Activated CD4-positive, alpha-beta T cell treated with anti-CD3 and anti-CD28 coated beads, Interleukin-2, amount 50 U/mL, for 24 hours (primary cell): ENCODE data around the gene PLXDC2.

Experiments
- DNase-seq, 2 donors: peaks; one replicate each; pipeline ENCODE4 v3.0.0-alpha.2; 2020; ENCODE audit warnings: low read depth in 1 of 2, low spot score in 1 of 2

Gene PLXDC2

GRCh38 chr10:20105236-20105635, 289.0 kb downstream of the PLXDC2 start:
- no peak for DNase-seq

GRCh38 chr10:20105931-20106330, 289.7 kb downstream of the PLXDC2 start:
- DNase-seq = no peak

DNA sequence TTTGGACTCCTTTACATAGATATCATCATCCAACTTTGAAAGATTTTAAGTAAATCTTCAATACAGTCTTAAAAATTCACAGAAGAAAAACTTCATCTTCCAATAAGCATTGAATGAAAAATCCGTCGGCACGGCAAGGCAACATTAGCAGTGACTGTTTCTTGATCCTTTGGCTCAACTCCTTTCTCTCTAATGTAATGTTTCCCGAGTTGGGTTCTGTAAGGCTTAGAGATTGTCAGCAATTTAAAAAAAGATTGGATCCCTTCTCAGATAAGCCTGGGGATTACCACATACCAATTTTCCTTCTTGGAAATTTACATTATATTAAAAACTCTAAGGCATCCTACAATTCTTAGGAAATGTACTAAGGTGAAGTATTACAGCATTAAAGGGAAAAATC, 291.8 kb downstream of the PLXDC2 start:
- no peak for DNase-seq

GRCh38 chr10:20109613-20110012, 293.4 kb downstream of the PLXDC2 start:
- DNase-seq = no peak

- DNase-seq = no peak
Observed at GRCh38 chr10:20110125-20111100, 294.2 kb downstream of the PLXDC2 start.

DNA sequence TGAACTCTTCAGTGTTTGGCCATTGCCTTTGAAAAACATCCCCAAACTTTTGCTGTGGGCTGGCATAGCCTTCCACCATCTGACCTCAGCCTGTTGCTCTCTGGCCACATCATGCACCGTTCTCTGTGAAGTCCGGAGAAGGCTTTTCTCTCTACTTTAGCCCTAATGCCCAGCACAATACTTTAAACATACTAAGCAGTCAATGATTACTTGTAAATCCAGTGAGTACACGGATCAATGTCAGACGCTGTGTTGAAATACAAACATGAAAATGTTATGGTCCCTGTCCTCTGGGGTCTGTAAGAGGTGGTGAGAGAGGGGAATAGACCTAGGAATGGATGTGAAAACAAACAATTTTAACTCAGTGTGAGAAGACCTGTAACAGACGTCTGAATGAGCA, 297.9 kb downstream of the PLXDC2 start:
- no peak for DNase-seq

- no peak for DNase-seq
Observed at GRCh38 chr10:20115894-20116293, 299.7 kb downstream of the PLXDC2 start.

DNA sequence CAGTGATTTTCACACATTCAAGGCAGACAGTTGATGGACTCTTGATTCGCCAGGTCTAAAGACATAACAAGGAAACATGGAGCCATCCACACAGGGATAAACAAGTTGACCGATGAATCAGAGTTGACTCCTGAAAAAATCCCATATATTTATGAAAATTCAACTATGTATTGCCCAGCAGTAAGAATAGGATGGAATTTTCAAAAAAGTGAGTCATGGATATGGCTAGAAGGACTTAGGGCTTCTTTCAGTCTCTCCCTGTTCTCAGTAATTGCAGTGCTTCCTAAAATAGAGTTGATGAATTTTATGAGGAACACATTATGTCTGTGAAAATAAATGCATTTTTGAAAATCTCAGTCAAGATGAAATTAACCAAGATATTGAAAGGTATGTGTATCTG, 301.2 kb downstream of the PLXDC2 start:
- DNase-seq = no peak

DNA sequence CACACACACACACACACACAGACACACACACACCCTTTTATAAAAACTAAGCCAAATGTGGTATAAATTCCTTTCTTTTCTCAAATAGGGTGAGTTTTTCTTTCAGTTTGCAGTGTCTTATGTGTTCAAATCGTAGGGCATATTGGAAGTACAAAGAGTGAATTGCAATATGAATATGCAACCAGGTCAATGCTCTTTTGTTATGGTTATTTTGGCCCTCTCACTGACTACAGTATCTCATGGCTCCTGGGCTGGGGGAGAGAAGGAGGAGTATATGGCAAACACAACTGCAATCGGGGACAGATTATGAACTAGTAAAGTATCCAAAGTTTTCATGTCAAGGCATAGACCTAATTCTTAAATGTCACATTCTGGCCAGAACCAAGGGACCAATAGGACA, 301.9 kb downstream of the PLXDC2 start:
- DNase-seq = no peak

DNA sequence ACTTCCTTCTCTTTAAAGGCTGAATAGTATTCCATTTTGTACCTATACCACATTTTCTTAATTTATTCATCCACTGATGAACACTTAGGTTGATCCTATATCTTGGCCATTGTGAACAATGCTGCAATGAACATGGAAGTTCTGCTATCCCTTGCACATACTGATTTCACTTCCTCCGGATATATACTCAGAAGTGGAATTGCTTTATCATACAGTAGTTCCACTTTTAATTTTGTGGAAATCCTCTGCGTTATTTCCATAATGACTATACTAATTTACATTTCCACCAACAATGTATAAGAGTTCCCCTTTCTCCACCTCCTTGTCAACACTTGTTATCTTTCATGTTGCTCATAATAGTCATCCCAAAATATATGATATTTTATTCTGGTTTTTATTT, 312.6 kb downstream of the PLXDC2 start:
- no peak for DNase-seq

- no peak for DNase-seq
Observed at GRCh38 chr10:20132816-20133215, 316.6 kb downstream of the PLXDC2 start.

DNA sequence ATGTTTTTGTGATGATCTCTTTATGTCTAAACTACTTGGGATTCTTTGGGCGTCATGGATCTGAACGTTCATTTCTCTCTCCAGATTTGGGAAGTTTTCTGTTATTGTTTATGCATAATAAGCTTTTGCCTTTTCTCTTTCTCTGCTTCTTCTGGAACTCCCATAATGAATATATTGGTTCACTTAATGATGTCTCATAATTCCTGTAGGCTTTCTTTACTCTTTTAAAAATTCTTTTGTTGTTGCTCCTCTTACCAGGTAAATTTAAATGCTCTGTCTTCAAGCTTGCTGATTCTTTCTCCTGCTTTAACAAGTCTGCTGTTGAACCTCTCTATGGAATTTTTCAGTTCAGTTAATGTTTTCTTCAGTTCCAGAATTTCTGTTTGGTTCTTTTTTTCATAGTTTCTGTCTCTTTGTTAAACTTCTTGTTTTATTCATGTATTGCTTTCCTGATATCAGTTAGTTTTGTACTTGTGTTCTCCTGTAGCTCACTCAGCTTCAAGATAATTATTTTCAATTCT, 317.5 kb downstream of the PLXDC2 start:
- no peak for DNase-seq

GRCh38 chr10:20142311-20142710, 326.1 kb downstream of the PLXDC2 start:
- no peak for DNase-seq

DNA sequence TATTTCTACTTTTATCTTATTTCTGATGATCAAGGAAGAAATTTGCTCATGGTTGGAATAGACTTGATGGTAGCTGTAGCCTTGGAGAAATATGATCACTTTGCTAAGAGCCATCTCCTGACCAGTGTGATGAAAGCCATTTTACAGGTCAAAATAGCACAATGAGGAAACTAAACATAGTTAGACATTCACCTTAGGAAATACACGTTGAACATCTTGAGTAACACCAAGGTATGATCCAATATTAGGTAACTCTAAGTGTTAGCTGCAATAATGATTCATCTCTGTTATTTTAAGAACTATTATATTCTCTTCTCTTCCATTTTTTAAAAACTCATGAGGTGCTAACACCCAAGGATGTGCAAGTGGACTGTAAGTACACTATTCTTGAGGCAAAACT, 328.0 kb downstream of the PLXDC2 start:
- no peak for DNase-seq

DNA sequence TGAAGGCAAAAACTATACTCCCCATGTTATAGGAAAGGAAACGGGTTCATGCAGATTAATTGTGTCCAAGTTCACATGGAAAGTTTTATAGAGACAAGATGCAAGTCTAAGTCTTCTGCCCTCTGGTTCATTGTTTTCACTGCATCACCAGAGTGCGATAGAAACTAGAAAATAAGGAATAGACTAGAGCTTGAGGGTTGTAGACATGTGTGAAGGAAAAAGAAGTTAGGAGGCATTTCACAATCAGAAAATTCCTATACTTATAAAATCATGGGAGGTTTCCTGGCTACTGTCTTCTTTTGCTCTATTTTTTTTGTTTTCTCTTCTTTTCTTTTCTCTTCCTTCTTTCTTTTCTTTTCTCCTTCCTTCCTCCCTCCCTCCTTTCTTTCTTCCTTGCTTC, 329.8 kb downstream of the PLXDC2 start:
- no peak for DNase-seq

GRCh38 chr10:20147684-20148083, 331.5 kb downstream of the PLXDC2 start:
- DNase-seq = no peak

DNA sequence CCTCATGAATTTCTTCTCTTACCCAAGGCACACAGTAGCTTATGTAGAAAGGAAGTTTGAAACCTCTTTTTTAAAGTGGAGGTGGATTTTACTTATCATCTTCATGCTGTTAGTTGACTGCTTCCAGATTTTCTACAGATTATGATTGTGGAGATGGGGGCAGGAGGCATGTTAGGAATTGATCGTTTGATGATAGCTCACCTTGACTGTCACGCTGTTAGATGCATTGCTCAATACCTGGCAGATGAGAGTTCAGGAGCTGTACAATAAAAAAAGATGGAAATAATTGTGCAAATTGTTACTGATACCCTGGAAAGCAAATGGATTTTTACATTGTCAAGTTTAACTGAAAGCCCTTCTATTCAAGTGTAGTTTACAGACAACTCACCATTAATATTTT, 340.3 kb downstream of the PLXDC2 start:
- no peak for DNase-seq

- DNase-seq = no peak
Observed at GRCh38 chr10:20157314-20157713, 341.1 kb downstream of the PLXDC2 start.

- DNase-seq = no peak
Observed at GRCh38 chr10:20158086-20158485, 341.9 kb downstream of the PLXDC2 start.

- no peak for DNase-seq
Observed at GRCh38 chr10:20162123-20162522, 345.9 kb downstream of the PLXDC2 start.

DNA sequence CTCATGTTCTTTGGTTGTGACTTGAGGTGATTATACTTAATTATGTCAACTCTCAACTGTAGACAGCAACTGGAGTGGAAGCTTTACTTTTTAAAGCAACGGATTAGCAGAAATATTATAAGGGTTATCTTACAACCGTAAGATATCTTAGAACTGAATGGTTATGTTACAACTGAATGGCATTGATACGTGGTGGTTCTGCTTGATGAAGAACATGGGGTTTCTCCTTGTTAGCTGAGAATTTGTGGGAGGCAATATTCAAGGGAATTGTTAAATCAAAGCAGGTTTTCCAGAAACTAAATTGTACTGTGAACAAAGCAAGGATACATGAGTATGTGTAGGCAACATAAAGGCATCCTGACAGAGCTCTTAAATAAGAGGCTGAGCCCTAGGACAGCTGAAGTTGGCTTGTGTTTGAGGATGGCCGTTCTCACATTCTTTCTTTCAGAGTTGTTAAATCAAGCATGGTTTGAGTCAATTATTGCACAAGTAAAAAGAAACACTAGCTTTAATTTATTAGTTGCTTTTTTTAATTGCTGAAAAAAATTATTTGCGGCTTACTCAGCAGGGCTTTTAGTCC, 350.0 kb downstream of the PLXDC2 start:
- DNase-seq = no peak

- DNase-seq = no peak
Observed at GRCh38 chr10:20170661-20171060, 354.4 kb downstream of the PLXDC2 start.
